Loucy (cell line): Measurements from ENCODE around the gene TBC1D22A.
"Not testable (repeated sequence)": the region's sequence is repeated elsewhere in the genome, so short reads cannot be mapped to it uniquely, and the experiment has no call there.

Experiments used
- CTCF ChIP-seq: fragments of 200-600 bp; sonication (generic); conservative IDR thresholded peaks from 2 replicates; pipeline ENCODE4 v1.5.1; 2014; ENCODE audit warnings: mild to moderate bottlenecking, antibody characterized with exemption, low read length
- EZH2phosphoT487 ChIP-seq: fragments of 200-600 bp; IDR thresholded peaks from 2 replicates; pipeline ENCODE4 v1.6.1; 2018; ENCODE audit warnings: antibody characterized with exemption, mild to moderate bottlenecking, moderate library complexity, borderline replicate concordance

DNA sequence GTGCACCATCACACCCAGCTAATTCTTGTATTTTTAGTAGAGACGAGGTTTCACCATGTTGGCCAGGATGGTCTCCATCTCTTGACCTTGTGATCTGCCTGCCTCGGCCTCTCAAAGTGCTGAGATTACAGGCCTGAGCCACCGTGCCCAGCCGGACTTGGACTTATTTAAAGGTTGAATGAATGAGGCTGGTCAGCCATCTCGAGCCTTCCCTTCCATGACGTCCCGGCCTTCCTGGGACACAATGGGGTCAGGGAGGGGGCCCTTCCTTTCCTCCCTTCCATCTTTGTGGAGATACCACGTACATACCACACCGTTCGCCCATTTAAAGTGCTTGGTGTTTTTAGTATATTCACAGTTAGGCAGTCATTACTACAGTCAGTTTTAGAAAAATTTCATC is 19.8 kb downstream of the TBC1D22A start:
- not testable (repeated sequence) for TF ChIP-seq CTCF, EZH2phosphoT487
